ENCODE data around the gene NOP10.
"Not testable (repeated sequence)": the region's sequence is repeated elsewhere in the genome, so short reads cannot be mapped to it uniquely, and the experiment has no call there.

The NOP10 gene

DNA sequence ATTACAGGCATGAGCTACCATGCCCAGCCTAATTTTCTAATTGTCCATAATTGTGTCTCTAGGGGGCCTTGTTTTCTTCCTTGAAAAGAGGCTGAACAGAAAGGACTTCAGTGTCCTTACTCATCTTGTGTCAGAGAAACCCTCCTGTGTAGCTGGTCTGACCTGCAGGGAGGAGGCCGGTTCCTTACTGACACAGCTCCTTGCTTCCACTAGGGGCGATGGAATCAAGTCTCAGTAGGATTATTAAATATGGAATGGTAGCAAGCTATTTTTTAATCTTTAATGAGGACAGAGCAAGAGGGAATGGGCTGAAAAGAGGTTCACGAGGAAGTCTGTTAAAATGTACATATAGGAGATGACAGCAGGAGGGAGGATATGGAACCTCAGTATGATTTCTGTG is 15.4 kb upstream of the NOP10 start:
- DNase-seq = peak; percentile 30

GRCh38 chr15:34357653-34358052 is 14.7 kb upstream of the NOP10 start:
- no peak for DNase-seq

DNA sequence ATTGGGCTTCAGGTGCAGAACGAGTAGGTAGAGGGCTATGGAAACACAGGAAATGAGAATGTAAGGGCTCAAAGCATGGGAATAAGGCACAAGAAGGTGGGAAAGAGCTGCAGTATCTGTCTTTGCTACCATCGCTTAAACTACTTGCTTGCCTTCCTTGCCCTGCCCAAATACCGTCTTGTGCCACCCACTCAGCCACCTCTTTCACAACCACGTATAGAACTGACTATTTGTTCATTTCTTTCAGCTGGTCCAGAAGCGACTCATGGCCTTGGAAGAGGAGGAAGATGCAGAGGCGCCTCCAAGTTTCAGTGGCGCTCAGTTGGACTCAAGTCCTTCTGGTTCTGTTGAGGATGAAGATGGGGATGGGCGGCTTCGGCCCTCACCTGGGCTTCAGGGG is 12.3 kb upstream of the NOP10 start:
- no peak for DNase-seq

DNA sequence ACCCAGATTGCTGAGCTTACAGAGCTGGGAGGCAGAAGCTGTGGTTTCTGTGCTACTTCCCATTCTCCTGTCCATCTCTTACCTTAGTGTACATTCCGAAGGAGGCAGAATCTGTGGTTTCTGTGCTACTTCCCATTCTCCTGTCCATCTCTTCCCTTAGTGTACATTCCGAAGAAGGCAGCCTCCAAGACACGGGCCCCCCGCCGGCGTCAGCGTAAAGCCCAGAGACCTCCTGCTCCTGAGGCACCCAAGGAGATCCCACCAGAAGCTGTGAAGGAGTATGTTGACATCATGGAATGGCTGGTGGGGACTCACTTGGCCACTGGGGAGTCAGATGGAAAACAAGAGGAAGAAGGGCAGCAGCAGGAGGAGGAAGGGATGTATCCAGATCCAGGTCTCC is 11.3 kb upstream of the NOP10 start:
- DNase-seq = no peak

DNA sequence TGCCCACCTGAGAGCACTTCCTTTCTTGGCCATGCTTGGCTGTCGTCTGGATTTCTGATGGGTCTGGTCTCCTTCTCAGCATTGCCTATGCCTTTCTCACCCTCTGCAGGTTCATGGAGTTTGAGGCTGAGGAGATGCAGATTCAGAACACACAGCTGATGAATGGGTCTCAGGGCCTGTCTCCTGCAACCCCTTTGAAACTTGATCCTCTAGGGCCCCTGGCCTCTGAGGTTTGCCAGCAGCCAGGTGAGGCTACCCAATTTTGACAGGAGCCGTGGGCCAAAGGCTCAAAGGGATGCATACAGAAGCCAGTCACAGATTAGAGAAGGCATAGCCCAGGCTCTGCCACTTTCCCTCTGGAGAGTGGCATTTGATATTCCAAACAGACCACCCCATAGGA is 10.7 kb upstream of the NOP10 start:
- no peak for DNase-seq

GRCh38 chr15:34352996-34353395 is 10.1 kb upstream of the NOP10 start:
- not testable (repeated sequence) for DNase-seq

DNA sequence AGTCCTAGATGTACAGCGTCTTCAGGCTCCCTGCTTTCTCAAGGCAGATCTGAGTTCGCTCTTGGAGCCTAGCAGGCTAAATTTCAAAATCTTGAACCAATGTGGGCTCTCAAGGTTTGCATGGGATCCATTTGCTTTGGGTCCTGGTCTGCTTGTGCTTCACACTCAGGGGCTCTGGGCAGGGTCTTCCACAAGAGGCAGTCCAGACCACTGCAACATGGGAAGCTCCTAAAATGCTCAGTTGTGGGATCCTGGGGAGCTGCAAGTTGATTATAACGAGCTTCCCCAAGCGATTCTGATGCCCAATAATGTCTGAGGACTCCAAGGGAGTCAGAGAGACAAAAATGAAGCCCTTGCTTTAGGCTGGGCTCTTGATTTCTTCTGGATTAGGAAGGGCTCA is 6.8 kb upstream of the NOP10 start:
- no peak for DNase-seq

DNA sequence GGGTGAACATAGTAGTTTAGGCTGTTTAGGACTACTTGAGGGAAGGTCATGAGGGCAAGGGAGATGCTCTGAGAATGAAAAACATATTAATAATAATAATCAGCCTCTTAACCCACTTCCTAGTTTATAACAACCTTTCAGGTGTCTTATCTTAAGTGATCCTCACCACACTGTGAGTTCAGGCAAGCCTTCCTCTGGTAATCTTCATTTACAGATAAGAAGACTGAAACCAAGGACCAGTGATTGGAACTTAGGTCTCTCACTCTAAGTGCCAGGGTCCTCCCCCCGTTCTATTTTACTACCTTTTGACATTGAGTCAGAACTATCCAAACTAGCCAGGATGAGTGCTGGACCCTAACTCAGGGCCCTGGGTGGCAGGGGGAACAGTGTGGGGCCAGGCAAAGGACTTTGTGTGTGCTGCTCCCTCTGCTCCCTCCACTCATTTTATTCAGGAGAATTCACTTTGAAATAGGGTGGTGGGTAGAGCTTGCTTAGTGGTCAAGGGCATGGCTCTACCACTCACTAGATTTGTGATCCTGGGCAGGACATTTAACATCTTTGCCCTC is 5.9 kb upstream of the NOP10 start:
- no peak for DNase-seq

DNA sequence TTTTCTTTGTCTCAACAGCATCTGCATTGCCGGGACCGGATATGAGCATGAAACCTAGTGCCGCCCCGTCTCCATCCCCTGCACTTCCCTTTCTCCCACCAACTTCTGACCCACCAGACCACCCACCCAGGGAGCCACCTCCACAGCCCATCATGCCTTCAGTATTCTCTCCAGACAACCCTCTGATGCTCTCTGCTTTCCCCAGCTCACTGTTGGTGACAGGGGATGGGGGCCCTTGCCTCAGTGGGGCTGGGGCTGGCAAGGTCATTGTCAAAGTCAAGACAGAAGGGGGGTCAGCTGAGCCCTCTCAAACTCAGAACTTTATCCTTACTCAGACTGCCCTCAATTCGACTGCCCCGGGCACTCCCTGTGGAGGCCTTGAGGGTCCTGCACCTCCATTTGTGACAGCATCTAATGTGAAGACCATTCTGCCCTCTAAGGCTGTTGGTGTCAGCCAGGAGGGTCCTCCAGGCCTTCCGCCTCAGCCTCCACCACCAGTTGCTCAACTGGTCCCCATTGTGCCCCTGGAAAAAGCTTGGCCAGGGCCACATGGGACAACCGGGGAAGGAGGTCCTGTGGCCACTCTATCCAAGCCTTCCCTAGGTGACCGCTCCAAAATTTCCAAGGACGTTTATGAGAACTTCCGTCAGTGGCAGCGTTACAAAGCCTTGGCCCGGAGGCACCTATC is 5.2 kb upstream of the NOP10 start:
- DNase-seq = no peak

- DNase-seq = not testable (repeated sequence)
Measured at GRCh38 chr15:34342213-34342736, 661 bp downstream of the NOP10 start.

DNA sequence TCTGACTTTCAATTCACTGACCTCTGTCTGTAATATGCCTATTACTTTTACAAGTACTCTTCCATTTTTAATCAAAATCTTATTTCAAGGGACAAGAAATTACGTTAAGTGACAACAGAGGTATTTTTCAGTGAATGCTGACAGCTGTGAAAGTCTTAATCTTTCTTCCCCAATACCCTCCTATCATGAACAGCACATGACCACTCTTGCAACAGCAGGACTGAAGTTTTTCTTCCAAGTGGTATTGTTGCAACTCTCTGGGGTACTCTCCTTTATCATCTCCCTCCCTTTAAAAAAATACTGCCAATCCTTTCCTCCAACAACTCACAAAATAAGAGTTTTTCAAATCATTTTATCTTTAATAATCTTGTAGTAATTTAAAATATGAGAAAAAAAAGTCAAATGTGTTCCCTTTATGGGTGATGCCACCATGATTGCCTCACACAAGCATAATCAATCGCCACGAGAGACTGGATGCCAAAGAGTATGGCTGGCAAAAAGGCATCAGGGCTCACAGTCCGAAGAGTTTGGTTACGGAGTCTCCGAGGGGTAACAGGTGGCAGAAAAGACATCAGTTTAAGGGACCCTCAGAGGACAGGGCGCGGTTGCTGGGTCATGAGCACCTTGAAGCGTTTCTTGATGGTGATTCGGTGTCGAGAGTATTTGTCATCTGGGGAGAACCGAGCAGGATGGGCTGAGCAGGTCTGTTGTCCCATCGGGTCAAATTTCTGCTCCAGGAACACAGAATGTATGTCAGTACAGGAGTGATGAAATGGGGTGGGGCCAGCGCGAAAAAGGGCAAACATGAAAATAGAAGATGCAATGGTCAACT is 1.3 kb downstream of the NOP10 start:
- DNase-seq = no peak

DNA sequence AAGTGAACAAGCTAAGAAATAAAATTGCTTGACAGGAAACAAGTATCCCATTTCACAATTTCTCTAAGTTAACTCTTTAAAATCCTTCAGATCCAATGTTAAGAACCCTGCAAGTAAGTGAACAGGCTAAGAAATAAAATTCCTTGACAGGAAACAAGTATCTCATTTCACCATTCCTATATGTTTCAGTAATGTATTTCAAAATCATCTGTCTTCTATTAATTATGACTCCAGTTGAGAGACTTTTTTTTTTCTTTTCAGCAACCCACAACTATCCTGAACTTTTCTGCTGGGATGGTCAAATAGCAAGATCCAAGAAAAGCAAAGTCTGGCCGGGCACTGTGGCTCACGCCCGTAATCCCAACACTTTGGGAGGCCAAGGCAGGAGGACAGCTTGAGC is 3.0 kb downstream of the NOP10 start:
- DNase-seq = no peak

GRCh38 chr15:34338347-34338746 is 4.6 kb downstream of the NOP10 start:
- no peak for DNase-seq

DNA sequence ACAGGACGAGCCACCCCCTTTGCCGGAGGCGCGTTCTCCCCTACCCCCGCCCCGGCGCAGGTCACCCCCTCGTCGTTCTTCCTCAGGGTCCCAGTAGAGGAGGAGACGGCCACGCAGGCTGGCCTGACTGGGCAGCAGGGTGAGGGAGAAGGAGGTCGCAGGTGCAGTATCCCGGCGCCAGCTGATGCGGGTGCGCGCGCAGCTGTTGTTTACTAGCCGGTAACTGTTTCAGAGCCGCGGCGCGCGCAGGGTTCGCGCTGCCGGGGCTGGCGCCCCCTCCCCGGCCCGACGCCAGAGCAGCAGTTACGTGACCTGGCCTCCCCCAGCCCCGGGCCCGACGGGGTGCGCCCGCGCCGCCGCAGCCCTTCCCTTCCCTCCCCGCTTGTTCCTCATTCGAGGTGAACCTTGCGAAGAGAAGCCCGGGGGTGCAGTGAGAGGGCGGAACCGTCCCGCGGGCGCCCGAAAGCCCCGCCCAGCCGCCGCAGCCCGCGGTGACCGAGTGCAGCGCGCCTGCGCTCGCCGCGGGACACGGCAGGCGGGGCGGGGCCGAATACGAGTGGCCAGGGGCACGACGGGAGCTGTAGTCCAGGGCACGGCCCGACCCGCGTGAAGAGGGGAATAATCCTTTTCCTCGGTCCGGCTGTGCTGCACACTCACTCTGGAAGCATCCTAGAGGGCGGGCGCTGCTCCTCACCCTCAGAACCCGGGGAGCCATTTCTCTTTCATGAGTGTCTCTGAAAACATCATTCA is 5.2 kb downstream of the NOP10 start, which contains the start of gene SLC12A6:
SLC12A6 (minus strand) TSS at position 225 of the 750 bp plus-strand sequence. CDS start 1,101 bp downstream, outside the sequence.
- peak; percentile 98 for DNase-seq

DNA sequence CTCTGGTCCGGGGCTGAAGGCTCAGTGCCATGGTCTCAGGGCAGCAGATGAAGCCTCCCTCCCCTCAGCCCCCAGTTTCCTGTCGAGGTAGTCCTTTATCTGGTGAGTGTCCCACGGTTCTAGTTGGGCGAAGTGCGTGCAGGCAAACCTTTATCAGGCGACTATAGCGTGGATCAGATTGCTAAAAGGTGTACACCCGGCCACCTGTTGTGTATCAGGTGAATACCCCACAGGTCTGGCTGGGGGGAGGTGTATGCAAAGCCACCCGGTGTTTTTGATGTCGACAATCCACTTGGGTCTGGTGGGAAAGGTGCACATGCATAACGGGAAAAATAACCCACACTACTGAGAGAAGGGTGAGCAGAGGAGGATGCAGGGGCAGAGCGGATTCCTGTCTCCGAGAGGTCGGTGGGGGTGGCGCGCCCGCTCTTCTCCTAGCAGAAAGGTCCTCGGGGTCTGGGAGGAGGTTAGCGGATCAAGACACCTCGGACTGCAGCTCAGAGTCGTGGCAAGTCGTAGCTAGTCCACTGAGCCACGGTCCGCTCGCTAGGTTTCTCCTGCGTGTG is 5.9 kb downstream of the NOP10 start:
- DNase-seq = peak; percentile 53

DNA sequence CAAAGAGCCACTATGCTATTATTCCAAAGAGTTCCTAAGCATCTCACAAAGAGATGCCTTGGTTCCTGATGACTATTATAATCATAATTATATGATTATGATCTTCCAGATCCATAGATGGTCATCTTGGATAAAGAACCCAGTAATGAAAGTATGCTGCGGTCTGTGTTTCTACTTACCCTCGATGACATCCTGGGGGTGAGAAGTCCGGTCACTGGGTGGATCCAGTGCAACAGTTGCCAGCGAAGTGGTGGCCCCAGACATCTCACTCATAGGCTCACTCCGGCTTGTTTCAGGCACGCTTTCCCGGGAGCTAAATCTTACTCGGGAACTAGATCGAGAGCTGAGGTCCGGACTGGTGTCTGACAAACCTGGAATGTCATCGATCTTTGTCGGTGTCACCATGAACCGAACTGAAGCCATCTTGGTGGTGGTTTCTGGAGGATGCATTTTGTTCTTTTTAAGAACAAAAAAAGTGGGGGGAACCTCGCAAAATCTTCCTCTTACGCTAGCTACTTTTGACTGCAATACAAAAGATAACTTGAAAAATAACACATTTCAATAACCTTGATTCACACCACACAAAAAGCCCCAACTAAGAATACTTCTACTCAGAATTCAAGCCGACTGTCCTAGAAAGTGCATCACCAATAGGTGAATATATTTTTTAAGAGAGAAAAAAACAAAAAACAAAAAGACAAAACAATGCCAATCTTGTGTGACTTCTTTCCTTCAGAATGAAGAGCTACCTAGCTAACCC is 6.5 kb downstream of the NOP10 start:
- peak; percentile 16 for DNase-seq

- no peak for DNase-seq
Measured at GRCh38 chr15:34335176-34336032, 7.5 kb downstream of the NOP10 start.

DNA sequence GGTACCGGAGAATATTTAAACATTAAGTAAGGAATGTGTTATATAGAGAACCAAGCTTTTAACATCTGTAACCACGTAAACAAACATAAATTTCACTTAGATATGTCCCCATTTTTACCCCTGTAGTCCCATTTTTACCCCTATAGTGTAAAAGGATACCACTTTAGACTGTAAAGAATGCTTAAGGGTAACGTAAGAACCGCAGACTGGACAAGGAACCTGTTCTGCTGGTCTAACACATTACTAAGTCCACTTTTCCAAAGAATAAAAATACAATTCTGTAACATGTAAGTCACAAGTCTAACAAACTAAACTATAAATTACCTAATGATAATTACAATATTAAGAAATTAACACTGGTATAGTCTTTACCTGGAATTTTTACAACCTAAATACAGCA is 8.3 kb downstream of the NOP10 start:
- DNase-seq = no peak

DNA sequence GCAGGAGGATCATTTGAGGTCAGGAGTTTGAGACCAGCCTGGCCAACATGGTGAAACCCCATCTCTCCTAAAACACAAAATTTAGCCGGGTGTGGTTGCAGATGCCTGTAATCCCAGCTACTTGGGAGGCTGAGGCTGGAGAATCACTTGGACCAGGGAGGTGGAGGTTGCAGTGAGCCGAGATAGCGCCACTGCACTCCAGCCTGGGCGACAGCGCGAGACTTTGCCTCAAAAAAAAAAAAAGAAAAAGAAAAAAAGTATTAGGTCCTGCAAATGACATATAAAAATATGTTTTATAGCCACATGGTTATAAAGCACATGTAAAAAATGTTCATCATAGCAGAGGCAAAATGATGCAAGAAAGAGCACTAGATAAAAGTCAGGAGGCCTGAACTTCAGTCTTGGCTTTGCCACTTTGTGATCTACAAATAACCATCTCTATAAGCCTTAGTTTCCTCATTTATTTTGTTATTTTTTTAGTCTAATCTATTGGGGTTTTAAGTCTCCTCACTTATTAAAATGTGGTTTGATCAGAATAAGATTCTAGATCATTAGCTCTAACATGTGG is 10.3 kb downstream of the NOP10 start:
- no peak for DNase-seq

DNA sequence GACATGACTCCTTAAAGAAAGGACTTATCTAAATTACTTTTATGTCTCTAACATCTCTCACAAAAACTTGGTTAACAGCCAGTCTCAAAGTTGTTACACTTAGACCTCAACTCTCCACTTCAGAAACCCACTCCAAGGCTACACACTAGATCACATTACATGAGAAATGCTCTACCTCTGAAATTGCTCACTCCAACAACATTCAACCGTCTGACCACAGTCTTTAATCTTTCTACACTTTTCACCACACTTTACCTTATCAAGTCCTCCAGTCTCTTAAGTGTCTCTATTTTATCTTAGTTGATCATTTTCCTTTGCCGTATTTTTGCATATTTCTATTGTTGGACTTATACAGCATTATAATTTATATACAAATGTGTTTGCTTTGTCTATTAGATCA is 11.1 kb downstream of the NOP10 start:
- DNase-seq = no peak

GRCh38 chr15:34330279-34330678 is 12.7 kb downstream of the NOP10 start:
- DNase-seq = no peak

Data from NCI-H82 (cell line).